Neutrophil (primary cell): ENCODE data around the gene ZAR1L.

Experiments
- H3K27ac ChIP-seq: fragments of 200-600 bp; sonication (generic); 2 replicates; pipeline ENCODE4 v1.5.1; 2016; ENCODE audit warnings: mild to moderate bottlenecking, moderate library complexity
- H3K27me3 ChIP-seq: fragments of 200-600 bp; sonication (generic); 2 replicates; pipeline ENCODE4 v1.6.0; 2016; ENCODE audit warnings: mild to moderate bottlenecking
- H3K36me3 ChIP-seq: fragments of 200-600 bp; sonication (generic); 2 replicates; pipeline ENCODE4 v1.5.1; 2017
- H3K4me1 ChIP-seq, 2 experiments: fragments of 200-600 bp in 1 of 2; sonication (generic) in 1 of 2; 1 replicate in 1 of 2; 2 replicates in 1 of 2; pipeline versions ENCODE4 v1.5.1 to v1.6.1; 2013 to 2016; ENCODE audit warnings: low read depth in 1 of 2, low read length in 1 of 2, mild to moderate bottlenecking in 1 of 2, moderate library complexity in 1 of 2; ENCODE audit not compliant: control insufficient read depth in 1 of 2, insufficient read depth in 1 of 2
- H3K4me3 ChIP-seq, 2 experiments: fragments of 200-600 bp in 1 of 2; sonication (generic) in 1 of 2; 1 replicate in 1 of 2; 2 replicates in 1 of 2; pipeline ENCODE4 v1.5.1; 2013 to 2016; ENCODE audit warnings: low read depth in 1 of 2, low read length in 1 of 2, mild to moderate bottlenecking in 1 of 2, moderate library complexity in 1 of 2
- H3K9me3 ChIP-seq: fragments of 200-600 bp; sonication (generic); 2 replicates; pipeline ENCODE4 v1.5.1; 2016
- CTCF ChIP-seq: fragments of 200-600 bp; sonication (generic); IDR thresholded peaks from 2 replicates; pipeline ENCODE4 v1.5.1; 2016; ENCODE audit warnings: antibody characterized with exemption

The ZAR1L gene

GRCh38 chr13:32284927-32285632, 30.1 kb downstream of the ZAR1L start:
- no peaks in the 10 kb centered on the region for H3K9me3 ChIP-seq
- no peak overlapping the region for H3K27ac ChIP-seq
- H3K27me3 ChIP-seq = no peaks in the 10 kb centered on the region
- TF ChIP-seq CTCF = no peak
- H3K4me3 ChIP-seq = no peak overlapping the region
- H3K4me1 ChIP-seq = no peaks in the 10 kb centered on the region
- H3K36me3 ChIP-seq = peaks cover 79% of the 10 kb centered on the region

DNA sequence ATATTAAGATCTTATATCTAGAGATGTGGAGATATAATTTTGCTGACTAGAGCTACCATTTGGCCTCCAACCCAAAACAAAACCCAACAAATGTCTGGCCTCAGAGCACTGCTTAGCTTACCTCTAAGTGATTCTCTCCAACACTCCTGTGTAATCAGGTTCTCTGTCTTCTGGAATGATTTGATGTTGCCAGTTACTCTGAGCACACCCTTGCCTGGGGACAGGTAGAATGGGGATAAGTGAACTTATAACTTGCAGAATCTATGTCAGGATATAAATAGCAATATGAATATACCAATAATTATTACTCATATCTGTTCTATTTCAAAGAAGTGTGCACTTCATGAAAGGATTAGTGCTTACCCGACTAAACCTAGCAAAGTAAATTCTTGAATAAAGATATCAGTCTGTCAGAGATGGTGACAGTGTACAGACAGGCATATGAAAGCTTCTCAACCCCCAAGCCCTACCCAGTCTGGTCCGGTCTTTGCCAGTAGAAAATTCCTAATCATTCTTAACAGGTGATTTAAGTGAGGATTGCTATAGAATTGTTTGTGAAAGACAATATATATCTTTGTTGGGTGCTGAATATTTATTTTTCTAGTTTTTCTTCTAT, 33.0 kb downstream of the ZAR1L start:
- Histone ChIP-seq H3K27ac (no peak overlapping the region), H3K27me3 (no peaks in the 10 kb centered on the region), H3K36me3 (peaks cover 81% of the 10 kb centered on the region), H3K9me3 (no peaks in the 10 kb centered on the region), H3K4me3 (no peak overlapping the region), H3K4me1 (no peaks in the 10 kb centered on the region)
- TF ChIP-seq CTCF = no peak

GRCh38 chr13:32281096-32281495, 34.1 kb downstream of the ZAR1L start:
- Histone ChIP-seq H3K4me3 (no peak overlapping the region), H3K36me3 (peaks cover 90% of the 10 kb centered on the region), H3K27ac (no peak overlapping the region), H3K9me3 (no peaks in the 10 kb centered on the region), H3K4me1 (no peaks in the 10 kb centered on the region), H3K27me3 (no peaks in the 10 kb centered on the region)
- TF ChIP-seq CTCF = no peak

- Histone ChIP-seq H3K27ac (no peak overlapping the region), H3K27me3 (no peaks in the 10 kb centered on the region), H3K4me1 (no peaks in the 10 kb centered on the region), H3K4me3 (no peak overlapping the region), H3K36me3 (peaks cover 99% of the 10 kb centered on the region), H3K9me3 (no peaks in the 10 kb centered on the region)
- TF ChIP-seq CTCF = no peak
Observed at GRCh38 chr13:32278426-32278825, 36.7 kb downstream of the ZAR1L start.

DNA sequence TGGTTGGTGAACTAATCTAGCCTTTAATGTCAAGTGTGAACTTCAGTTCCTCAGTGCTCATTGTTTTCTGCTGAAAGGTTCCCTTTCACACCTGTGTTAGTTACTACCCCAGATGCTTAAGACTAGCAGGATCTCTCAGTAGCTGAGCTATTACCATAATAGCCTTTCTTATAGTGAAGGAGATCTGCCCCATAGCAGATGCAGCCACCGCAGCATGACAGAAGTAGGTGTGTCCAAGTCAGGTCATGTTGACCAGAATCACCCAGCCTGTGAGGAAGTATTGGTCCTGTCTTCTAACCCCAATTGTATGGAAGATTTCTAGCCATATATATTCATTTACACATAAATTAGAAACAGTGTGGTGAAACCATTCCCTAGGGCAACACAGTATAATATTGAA, 37.3 kb downstream of the ZAR1L start:
- Histone ChIP-seq H3K4me1 (no peaks in the 10 kb centered on the region), H3K36me3 (peaks cover 98% of the 10 kb centered on the region), H3K4me3 (no peak overlapping the region), H3K27ac (no peak overlapping the region), H3K9me3 (no peaks in the 10 kb centered on the region), H3K27me3 (no peaks in the 10 kb centered on the region)
- TF ChIP-seq CTCF = no peak
